K562 (cell line): Measurements from ENCODE around the gene HOXA1. TPM values are rescaled to one million over a fixed set of nuclear protein-coding genes. Genes with fewer than 3 reads are reported as not detected.
A peak's percentile ranks its signal among the peaks of the same experiment; 100 is the strongest.

ENCODE experiments used
- ATAC-seq: fragments of 200-7000 bp; cut with Tn5 transposase; 3 replicates; pipeline ENCODE4 v1.9.1; 2020; ENCODE audit warnings: moderate library complexity
- BruUV-seq: library from RNA; stranded (reverse); fragments of 400-500 nt; replicated peaks from 2 replicates; lab custom pipeline; 2021; lab: Mats Ljungman, UMichigan
- CTCF ChIA-PET: fragments of 300-600 bp; formaldehyde crosslinking; extraction: SDS; loops from one replicate; lab custom pipeline; 2021; ENCODE audit warnings: low intra/inter-chr PET ratio; lab: Yijun Ruan, JAX
- POLR2A ChIA-PET: fragments of 300-600, 350-650 bp; sonication (Branson Sonifier 250); formaldehyde crosslinking; extraction: SDS; loops from one replicate; lab custom pipeline; 2021; ENCODE audit warnings: antibody characterized with exemption, inconsistent platforms; lab: Yijun Ruan, JAX
- DNase-seq, 4 experiments: peaks; one replicate each; pipeline versions ENCODE4 v3.0.0 to v3.0.0-alpha.2; 2011 to 2018; ENCODE audit warnings: low spot score in 3 of 4, mixed read lengths in 3 of 4; ENCODE audit errors: extremely low read depth in 1 of 4
- FAIRE-seq: peaks from 2 replicates; lab custom pipeline; 2011; peaks lifted over from hg19 to GRCh38; lab: Jason Lieb, UNC
- H2AFZ ChIP-seq: 2 replicates; pipeline ENCODE4 v1.6.0; 2011; ENCODE audit warnings: low read depth, low read length, control low read depth, inconsistent platforms
- H3K27ac ChIP-seq: fragments of 200-600 bp; 3 replicates; pipeline ENCODE4 v1.8.0; 2011; ENCODE audit warnings: low read depth, mild to moderate bottlenecking, control low read depth, inconsistent platforms, low read length, moderate library complexity, mixed read lengths; ENCODE audit errors: extremely low read depth
- H3K27me3 ChIP-seq, 2 experiments: fragments of 300-600 bp in 1 of 2; 2 replicates in 1 of 2; 3 replicates in 1 of 2; pipeline versions ENCODE4 v1.6.0 to v1.8.0; 2011; ENCODE audit warnings: inconsistent platforms in 2 of 2, low read length in 2 of 2, mild to moderate bottlenecking in 1 of 2, mixed read lengths in 1 of 2, moderate library complexity in 1 of 2; ENCODE audit not compliant: control insufficient read depth in 2 of 2, insufficient read depth in 2 of 2
- H3K36me3 ChIP-seq: fragments of 300-600 bp; 3 replicates; pipeline ENCODE4 v1.8.0; 2011; ENCODE audit warnings: mild to moderate bottlenecking, low read length, inconsistent platforms; ENCODE audit not compliant: control insufficient read depth, insufficient read depth
- H3K4me1 ChIP-seq, 2 experiments: fragments of 200-600 bp in 1 of 2; replicated peaks in 1 of 2; 2 replicates in 1 of 2; 3 replicates in 1 of 2; pipeline versions ENCODE4 v1.5.1 to v1.8.0; 2011; ENCODE audit warnings: inconsistent platforms in 2 of 2, low read length in 2 of 2, mild to moderate bottlenecking in 1 of 2, mixed read lengths in 1 of 2, moderate library complexity in 1 of 2; ENCODE audit not compliant: control insufficient read depth in 2 of 2, insufficient read depth in 2 of 2
- H3K4me2 ChIP-seq: 2 replicates; pipeline ENCODE4 v1.6.1; 2011; ENCODE audit warnings: low read length, control low read depth, inconsistent platforms, mixed read lengths; ENCODE audit not compliant: insufficient read depth
- H3K4me3 ChIP-seq: fragments of 200-600 bp; sonication (generic), shearing (Covaris generic); 2 replicates; pipeline ENCODE4 v1.5.1; 2016; ENCODE audit warnings: control low read depth, inconsistent platforms
- H3K79me2 ChIP-seq: fragments of 200-600 bp; 3 replicates; pipeline ENCODE4 v1.8.0; 2011; ENCODE audit warnings: low read length, inconsistent platforms; ENCODE audit not compliant: control insufficient read depth, insufficient read depth
- H3K9ac ChIP-seq, 2 experiments: 2 replicates each; pipeline versions ENCODE4 v1.6.0 to v1.6.1; 2011; ENCODE audit warnings: low read depth in 2 of 2, low read length in 2 of 2, control low read depth in 1 of 2, inconsistent platforms in 1 of 2, mild to moderate bottlenecking in 1 of 2, mixed read lengths in 1 of 2; ENCODE audit not compliant: insufficient read depth in 1 of 2
- H3K9me1 ChIP-seq: one replicate; pipeline ENCODE4 v1.6.0; 2011; ENCODE audit warnings: inconsistent platforms, mild to moderate bottlenecking, low read length, moderate library complexity; ENCODE audit not compliant: control insufficient read depth, insufficient read depth
- H3K9me3 ChIP-seq: replicated peaks from 2 replicates; pipeline ENCODE4 v1.5.1; 2011; ENCODE audit warnings: low read depth, low read length, inconsistent platforms; ENCODE audit not compliant: control insufficient read depth, insufficient read depth
- H4K20me1 ChIP-seq: replicated peaks from 2 replicates; pipeline ENCODE4 v1.6.1; 2011; ENCODE audit warnings: low read length, inconsistent platforms, mixed read lengths; ENCODE audit not compliant: control insufficient read depth, insufficient read depth
- C11orf30 ChIP-seq: fragments of 450-650 bp; IDR thresholded peaks from 2 replicates; pipeline ENCODE4 v1.6.1; 2016; ENCODE audit warnings: low read depth, mild to moderate bottlenecking
- MAFG ChIP-seq: fragments of 450-650 bp; conservative IDR thresholded peaks from 2 replicates; pipeline ENCODE4 v1.6.1; 2016; ENCODE audit warnings: missing genetic modification characterization, missing compliant biosample characterization
- MCM7 ChIP-seq, 2 experiments: fragments of 450-650 bp; IDR thresholded peaks; 2 replicates each; pipeline ENCODE4 v1.6.1; 2016 to 2018
- ZBTB8A ChIP-seq: fragments of 450-650 bp; IDR thresholded peaks from 2 replicates; pipeline ENCODE4 v1.6.1; 2018; ENCODE audit warnings: mild to moderate bottlenecking, moderate library complexity; ENCODE audit not compliant: partially characterized antibody
- ZC3H11A ChIP-seq: IDR thresholded peaks from 2 replicates; pipeline ENCODE4 v1.6.1; 2012; ENCODE audit warnings: low read depth, low read length, improper control_type of control experiment
- ZNF224 ChIP-seq: sonication (generic); formaldehyde crosslinking; IDR thresholded peaks from 2 replicates; pipeline ENCODE4 v1.8.0; 2022; ENCODE audit warnings: mild to moderate bottlenecking, missing genetic modification reagents
- ZNF766 ChIP-seq: fragments of 200-800 bp; sonication (Bioruptor generic); conservative IDR thresholded peaks from 2 replicates; pipeline ENCODE4 v1.6.1; 2016; ENCODE audit warnings: missing genetic modification characterization, missing compliant biosample characterization
- WGBS: fragments of 100-300 bp; shearing (Covaris generic); methylation state at CpG from one replicate; pipeline ENCODE4 v1.1.6; 2016; ENCODE audit warnings: low coverage, mixed read lengths; ENCODE audit not compliant: insufficient coverage; ENCODE audit errors: missing lambda C conversion rate; 5-methylcytosine and 5-hydroxymethylcytosine counted together
- in situ Hi-C: fragments of 300-500 bp; cut with MboI; formaldehyde crosslinking; loops from 4 replicates; pipeline ENCODE4 v1.15.0; 2018; ENCODE audit warnings: inconsistent platforms, mixed read lengths
- intact Hi-C: fragments of 100-400 bp; cut with micrococcal nuclease; formaldehyde crosslinking; loops from 2 replicates; pipeline ENCODE4 v1.14.2; 2022
- polyA plus RNA-seq, 8 experiments: library from polyadenylated mRNA; depleted of rRNA in 4 of 8; stranded (reverse) in 5 of 8; unstranded in 3 of 8; fragments of >200 nt; fragmentation: Nextera tagmentation in 2 of 8; fragmentation: Illumina TruSeq in 1 of 8; extraction: Ambion mirVana in 2 of 8; extraction: Trizol in 1 of 8; gene quantifications; 2 replicates each; pipeline versions ENCODE4 v1.2.1 to v1.2.3, GENCODE V29; 2011 to 2014; ENCODE audit warnings: inconsistent platforms in 1 of 8, missing spikeins in 1 of 8
- total RNA-seq, 7 experiments: library from RNA; depleted of rRNA in 6 of 7; stranded (reverse); fragments of >200 nt in 6 of 7; fragmentation: Illumina TruSeq in 2 of 7; extraction: Trizol in 2 of 7; gene quantifications; 2 replicates each; pipeline versions ENCODE4 v1.2.1 to v1.2.3, GENCODE V29; 2011 to 2021; ENCODE audit warnings: low replicate concordance in 1 of 7
- TF ChIP-seq, protein P1 (sequence below): fragments of 450-650 bp; conservative IDR thresholded peaks from 2 replicates; pipeline ENCODE4 v1.6.1; 2016; ENCODE audit warnings: missing genetic modification characterization, low read depth, mild to moderate bottlenecking, control low read depth, missing compliant biosample characterization
- TF ChIP-seq, protein P2 (sequence below): sonication (generic); formaldehyde crosslinking; IDR thresholded peaks from 2 replicates; pipeline ENCODE4 v1.5.0; 2020; ENCODE audit warnings: missing genetic modification reagents

The HOXA1 gene
- total and polyA plus RNA-seq, 9 of the 15 experiments (the other 6 are each of a cell fraction or from before 2014, with no cell fraction given), result 0.03 to 0.63 (median 0.09) TPM; not detected in 4

DNA sequence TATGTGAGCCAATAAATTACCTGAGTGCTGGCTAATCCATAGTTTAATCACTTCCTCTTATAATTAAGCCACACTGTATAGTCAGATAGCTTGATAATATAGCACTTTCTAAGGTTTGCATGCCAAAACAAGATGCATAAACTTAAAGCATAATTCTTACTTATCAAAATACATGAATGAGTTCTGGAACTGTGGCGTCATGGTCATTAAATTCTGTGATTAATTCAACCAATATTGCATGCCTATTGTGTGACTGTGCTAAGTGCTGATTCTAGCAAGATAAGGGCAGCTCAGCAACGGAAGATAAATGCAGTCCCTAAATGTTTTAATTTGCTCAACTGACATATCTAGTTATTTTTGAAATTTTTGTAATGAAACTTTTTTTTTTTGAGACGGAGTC lies 29.7 kb downstream of the HOXA1 start:
- BruUV-seq, result no TSS peak
- no peak for TF ChIP-seq ZNF224 (CRISPR knock-in tag)
- no peak for TF ChIP-seq C11orf30
- TF ChIP-seq MAFG (tag), result no peak
- no peak for TF ChIP-seq ZC3H11A
- H3K4me1 ChIP-seq, result no peaks in the 10 kb centered on the region
- no peak overlapping the region for H3K4me2 ChIP-seq
- no peaks in the 10 kb centered on the region for H3K79me2 ChIP-seq
- POLR2A ChIA-PET, result no interaction called here
- H3K36me3 ChIP-seq, result no peaks in the 10 kb centered on the region
- no peak for FAIRE-seq
- H3K9me3 ChIP-seq, result no peaks in the 10 kb centered on the region
- 0% methylated on average over 3 of the region's 3 CpGs for WGBS
- intact Hi-C loops, result no loop called here
- no peak overlapping the region for H3K9ac ChIP-seq
- no peak overlapping the region for H3K4me3 ChIP-seq
- in situ Hi-C loops, result no loop called here
- H4K20me1 ChIP-seq, result no peaks in the 10 kb centered on the region
- CTCF ChIA-PET, result no interaction called here
- no peak overlapping the region for H3K27ac ChIP-seq
- ATAC-seq, result no peak
- no peak for DNase-seq
- H3K27me3 ChIP-seq, result no peaks in the 10 kb centered on the region; a peak in 3 of 5 replicates
- no peaks in the 10 kb centered on the region for H3K9me1 ChIP-seq
- no peak overlapping the region for H2AFZ ChIP-seq

DNA sequence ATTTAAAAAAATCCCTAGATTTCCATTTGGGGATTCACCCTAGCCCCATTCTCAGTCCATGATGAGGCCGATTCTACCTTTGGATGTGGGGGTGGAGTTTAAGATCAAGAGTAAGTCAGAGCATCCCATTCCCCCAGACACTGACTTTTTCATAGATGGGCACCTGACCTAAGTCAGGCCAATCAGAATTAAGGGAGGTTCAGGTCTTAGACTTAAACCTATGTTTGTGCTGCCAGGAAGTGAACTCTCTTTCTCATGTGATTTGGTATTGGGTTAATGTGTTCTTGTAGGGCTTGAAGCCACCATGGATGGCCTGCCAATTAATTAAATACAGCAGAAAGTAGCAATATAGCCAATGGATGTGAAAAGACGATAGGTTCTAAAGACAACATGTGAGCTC lies 30.1 kb downstream of the HOXA1 start:
- DNase-seq (no peak), FAIRE-seq (no peak), ATAC-seq (no peak)
- Histone ChIP-seq H4K20me1 (no peaks in the 10 kb centered on the region), H3K4me2 (no peak overlapping the region), H3K9me1 (no peaks in the 10 kb centered on the region), H2AFZ (no peak overlapping the region), H3K36me3 (no peaks in the 10 kb centered on the region), H3K27ac (no peak overlapping the region), H3K9ac (no peak overlapping the region), H3K9me3 (no peaks in the 10 kb centered on the region), H3K27me3 (no peaks in the 10 kb centered on the region; a peak in 3 of 5 replicates), H3K79me2 (no peaks in the 10 kb centered on the region), H3K4me3 (no peak overlapping the region), H3K4me1 (no peaks in the 10 kb centered on the region)
- CTCF ChIA-PET, result no interaction called here
- no TSS peak for BruUV-seq
- intact Hi-C loops (no loop called here), in situ Hi-C loops (no loop called here)
- WGBS, result 0% methylated on average over 2 of the region's 2 CpGs
- no peak for TF ChIP-seq ZBTB8A
- TF ChIP-seq ZNF766 (CRISPR knock-in tag), result no peak
- TF ChIP-seq, protein P1, sequence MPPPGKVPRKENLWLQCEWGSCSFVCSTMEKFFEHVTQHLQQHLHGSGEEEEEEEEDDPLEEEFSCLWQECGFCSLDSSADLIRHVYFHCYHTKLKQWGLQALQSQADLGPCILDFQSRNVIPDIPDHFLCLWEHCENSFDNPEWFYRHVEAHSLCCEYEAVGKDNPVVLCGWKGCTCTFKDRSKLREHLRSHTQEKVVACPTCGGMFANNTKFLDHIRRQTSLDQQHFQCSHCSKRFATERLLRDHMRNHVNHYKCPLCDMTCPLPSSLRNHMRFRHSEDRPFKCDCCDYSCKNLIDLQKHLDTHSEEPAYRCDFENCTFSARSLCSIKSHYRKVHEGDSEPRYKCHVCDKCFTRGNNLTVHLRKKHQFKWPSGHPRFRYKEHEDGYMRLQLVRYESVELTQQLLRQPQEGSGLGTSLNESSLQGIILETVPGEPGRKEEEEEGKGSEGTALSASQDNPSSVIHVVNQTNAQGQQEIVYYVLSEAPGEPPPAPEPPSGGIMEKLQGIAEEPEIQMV (tag), result no peak
- TF ChIP-seq, protein P2, sequence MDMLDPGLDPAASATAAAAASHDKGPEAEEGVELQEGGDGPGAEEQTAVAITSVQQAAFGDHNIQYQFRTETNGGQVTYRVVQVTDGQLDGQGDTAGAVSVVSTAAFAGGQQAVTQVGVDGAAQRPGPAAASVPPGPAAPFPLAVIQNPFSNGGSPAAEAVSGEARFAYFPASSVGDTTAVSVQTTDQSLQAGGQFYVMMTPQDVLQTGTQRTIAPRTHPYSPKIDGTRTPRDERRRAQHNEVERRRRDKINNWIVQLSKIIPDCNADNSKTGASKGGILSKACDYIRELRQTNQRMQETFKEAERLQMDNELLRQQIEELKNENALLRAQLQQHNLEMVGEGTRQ (CRISPR knock-in tag), result 0 out of 2 replicates have a peak, but pooled peaks have one; percentile 10
- no peak for TF ChIP-seq MCM7 (IDR thresholded peaks at IDR 0.05)
- POLR2A ChIA-PET, result no interaction called here
